Measurements from ENCODE around the gene HS3ST4.

HS3ST4 gene

GRCh38 chr16:25691519-25692091, at the start of gene HS3ST4:
Gene HS3ST4 (plus strand): TSS chr16:25691959.
- DNase-seq (ENCODE audit: low read depth in 2 of 2) = no peak

GRCh38 chr16:25643633-25644032, 48.1 kb upstream of the HS3ST4 start:
- no peak for DNase-seq (ENCODE audit: low read depth in 2 of 2)

GRCh38 chr16:25656639-25657038, 35.1 kb upstream of the HS3ST4 start:
- DNase-seq (ENCODE audit: low read depth in 2 of 2) = no peak

- no peak for DNase-seq (ENCODE audit: low read depth in 2 of 2)
These were observed 14.9 kb upstream of the HS3ST4 start for GRCh38 chr16:25676820-25677219.

GRCh38 chr16:25679511-25679910, 12.2 kb upstream of the HS3ST4 start:
- DNase-seq (ENCODE audit: low read depth in 2 of 2) = no peak

GRCh38 chr16:25689137-25689836, 2.5 kb upstream of the HS3ST4 start:
- DNase-seq (ENCODE audit: low read depth in 2 of 2) = no peak

GRCh38 chr16:25690552-25691143, 1.1 kb upstream of the HS3ST4 start:
- DNase-seq (ENCODE audit: low read depth in 2 of 2) = no peak

GRCh38 chr16:25692351-25692741, 587 bp downstream of the HS3ST4 start:
- no peak for DNase-seq (ENCODE audit: low read depth in 2 of 2)

GRCh38 chr16:25692742-25693508, 1.2 kb downstream of the HS3ST4 start:
- DNase-seq (ENCODE audit: low read depth in 2 of 2) = no peak

GRCh38 chr16:25693631-25694030, 1.9 kb downstream of the HS3ST4 start:
- DNase-seq (ENCODE audit: low read depth in 2 of 2) = no peak

GRCh38 chr16:25699069-25699468, 7.3 kb downstream of the HS3ST4 start:
- DNase-seq (ENCODE audit: low read depth in 2 of 2) = no peak

- DNase-seq (ENCODE audit: low read depth in 2 of 2) = no peak
These were observed 8.8 kb downstream of the HS3ST4 start for GRCh38 chr16:25700547-25700946.

GRCh38 chr16:25707553-25707952, 15.8 kb downstream of the HS3ST4 start:
- DNase-seq (ENCODE audit: low read depth in 2 of 2) = no peak

- DNase-seq (ENCODE audit: low read depth in 2 of 2) = no peak
These were observed 16.3 kb downstream of the HS3ST4 start for GRCh38 chr16:25707982-25708583.

GRCh38 chr16:25709213-25709612, 17.5 kb downstream of the HS3ST4 start:
- DNase-seq (ENCODE audit: low read depth in 2 of 2) = no peak

- DNase-seq (ENCODE audit: low read depth in 2 of 2) = no peak
These were observed 22.2 kb downstream of the HS3ST4 start for GRCh38 chr16:25713785-25714570.

- DNase-seq (ENCODE audit: low read depth in 2 of 2) = no peak
These were observed 24.4 kb downstream of the HS3ST4 start for GRCh38 chr16:25716186-25716585.

GRCh38 chr16:25721439-25721838, 29.7 kb downstream of the HS3ST4 start:
- no peak for DNase-seq (ENCODE audit: low read depth in 2 of 2)

- DNase-seq (ENCODE audit: low read depth in 2 of 2) = no peak
These were observed 34.8 kb downstream of the HS3ST4 start for GRCh38 chr16:25726430-25727098.

GRCh38 chr16:25729188-25729915, 37.6 kb downstream of the HS3ST4 start:
- no peak for DNase-seq (ENCODE audit: low read depth in 2 of 2)
